HCT116 (cell line): ENCODE measurements around the gene LIG1. TPM values are rescaled to one million over a fixed set of nuclear protein-coding genes. Genes with fewer than 3 reads are reported as not detected.

Experiments used
- ATAC-seq: fragments of 200-7000 bp; cut with Tn5 transposase; 2 replicates; pipeline ENCODE4 v1.9.1; 2020; ENCODE audit warnings: mild to moderate bottlenecking, moderate library complexity
- BruUV-seq: library from RNA; stranded (reverse); fragments of 400-500 nt; replicated peaks from 2 replicates; lab custom pipeline; 2021; lab: Mats Ljungman, UMichigan
- CTCF ChIA-PET: fragments of 300-600 bp; sonication (Branson Sonifier 250); formaldehyde crosslinking; loops from one replicate; lab custom pipeline; 2021; ENCODE audit warnings: antibody characterized with exemption; lab: Charles Lee
- POLR2A ChIA-PET: fragments of 300-600, 350-600 bp; sonication (Branson Sonifier 250); formaldehyde crosslinking; loops from one replicate; lab custom pipeline; 2021; ENCODE audit warnings: antibody characterized with exemption; lab: Charles Lee
- RAD21 ChIA-PET, 2 experiments: fragments of 300-600 bp; sonication (Branson Sonifier 250); formaldehyde crosslinking; loops; one replicate each; lab custom pipeline; 2023; ENCODE audit warnings: low total read pairs in 2 of 2; ENCODE audit not compliant: uncharacterized antibody in 2 of 2, unreplicated experiment in 2 of 2, low non-redundant PET in 1 of 2; lab: Charles Lee
- DNase-seq: peaks from one replicate; pipeline ENCODE4 v3.0.0-alpha.2; 2010; ENCODE audit warnings: low read depth, low spot score
- H2AFZ ChIP-seq: fragments of 200-600 bp; shearing (Covaris generic), sonication (generic); 2 replicates; pipeline ENCODE4 v1.6.1; 2017; ENCODE audit warnings: low read depth, mixed run types, mixed read lengths, antibody characterized with exemption, low read length; ENCODE audit not compliant: poor library complexity, severe bottlenecking
- H3K27ac ChIP-seq: 2 replicates; pipeline ENCODE4 v1.5.1; 2012; ENCODE audit warnings: low read depth, low read length
- H3K27me3 ChIP-seq: fragments of 200-600 bp; sonication (generic); 2 replicates; pipeline ENCODE4 v1.6.1; 2016; ENCODE audit warnings: mixed run types, low read length, mixed read lengths; ENCODE audit not compliant: insufficient read depth
- H3K36me3 ChIP-seq, 2 experiments: fragments of 200-500 bp in 1 of 2; fragments of 200-600 bp in 1 of 2; sonication (Bioruptor generic) in 1 of 2; sonication (generic) in 1 of 2; 2 replicates each; pipeline versions ENCODE4 v1.5.1 to v1.6.1; 2014 to 2016; ENCODE audit warnings: low read length in 2 of 2, inconsistent platforms in 1 of 2, mixed read lengths in 1 of 2, mixed run types in 1 of 2; ENCODE audit not compliant: insufficient read depth in 2 of 2, control insufficient read depth in 1 of 2
- H3K4me1 ChIP-seq, 2 experiments: fragments of 200-600 bp in 1 of 2; sonication (generic) in 1 of 2; 2 replicates each; pipeline versions ENCODE4 v1.5.1 to v1.6.1; 2012 to 2017; ENCODE audit warnings: low read length in 2 of 2, inconsistent platforms in 1 of 2, mild to moderate bottlenecking in 1 of 2, mixed read lengths in 1 of 2, mixed run types in 1 of 2, moderate library complexity in 1 of 2; ENCODE audit not compliant: insufficient read depth in 2 of 2, control insufficient read depth in 1 of 2
- H3K4me2 ChIP-seq: fragments of 200-600 bp; sonication (generic); 2 replicates; pipeline ENCODE4 v1.6.1; 2017; ENCODE audit warnings: mixed run types, low read length, mixed read lengths
- H3K4me3 ChIP-seq, 2 experiments: fragments of 200-600 bp in 1 of 2; sonication (generic) in 1 of 2; replicated peaks in 1 of 2; 2 replicates each; pipeline ENCODE4 v1.5.1; 2011 to 2016; ENCODE audit warnings: low read length in 2 of 2, control low read depth in 1 of 2, low read depth in 1 of 2, mild to moderate bottlenecking in 1 of 2, mixed read lengths in 1 of 2, mixed run types in 1 of 2
- H3K79me2 ChIP-seq: fragments of 200-600 bp; sonication (generic); 2 replicates; pipeline ENCODE4 v1.6.1; 2017; ENCODE audit warnings: mild to moderate bottlenecking, mixed run types, low read length, moderate library complexity, mixed read lengths; ENCODE audit not compliant: insufficient read depth
- H3K9ac ChIP-seq: fragments of 200-600 bp; sonication (generic); 2 replicates; pipeline ENCODE4 v1.6.1; 2016; ENCODE audit warnings: low read length, mixed read lengths
- H3K9me2 ChIP-seq: fragments of 200-600 bp; sonication (generic), shearing (Covaris generic); 2 replicates; pipeline ENCODE4 v1.6.1; 2017; ENCODE audit warnings: mixed run types, mild to moderate bottlenecking, moderate library complexity; ENCODE audit not compliant: insufficient read depth
- H3K9me3 ChIP-seq, 2 experiments: fragments of 200-500 bp in 1 of 2; fragments of 200-600 bp in 1 of 2; sonication (Bioruptor generic) in 1 of 2; sonication (generic) in 1 of 2; 2 replicates each; pipeline ENCODE4 v1.6.1; 2014 to 2017; ENCODE audit warnings: low read length in 2 of 2, mixed read lengths in 2 of 2, inconsistent platforms in 1 of 2, low read depth in 1 of 2, mild to moderate bottlenecking in 1 of 2, mixed run types in 1 of 2, moderate library complexity in 1 of 2; ENCODE audit not compliant: control insufficient read depth in 1 of 2, insufficient read depth in 1 of 2
- H4K20me1 ChIP-seq: fragments of 200-600 bp; sonication (generic), shearing (Covaris generic); 2 replicates; pipeline ENCODE4 v1.6.1; 2017; ENCODE audit warnings: mixed run types, mild to moderate bottlenecking, moderate library complexity; ENCODE audit not compliant: insufficient read depth
- CEBPB ChIP-seq: IDR thresholded peaks from 2 replicates; pipeline ENCODE4 v1.6.1; 2012; ENCODE audit warnings: low read depth
- EZH2phosphoT487 ChIP-seq: fragments of 200-600 bp; IDR thresholded peaks from 2 replicates; pipeline ENCODE4 v1.6.1; 2018; ENCODE audit warnings: antibody characterized with exemption, borderline replicate concordance
- FOSL1 ChIP-seq: IDR thresholded peaks from 2 replicates; pipeline ENCODE4 v1.6.1; 2012; ENCODE audit warnings: low read depth
- POLR2A ChIP-seq: IDR thresholded peaks from 2 replicates; pipeline ENCODE4 v1.7.0; 2011; ENCODE audit warnings: borderline replicate concordance; ENCODE audit not compliant: insufficient read depth, insufficient read length; ENCODE audit errors: extremely low read depth
- POLR2AphosphoS5 ChIP-seq: IDR thresholded peaks from 2 replicates; pipeline ENCODE4 v1.6.1; 2011; ENCODE audit warnings: mild to moderate bottlenecking, low read depth, low read length, moderate library complexity
- SP1 ChIP-seq: IDR thresholded peaks from 2 replicates; pipeline ENCODE4 v1.6.1; 2012; ENCODE audit warnings: low read depth
- SRF ChIP-seq: IDR thresholded peaks from 2 replicates; pipeline ENCODE4 v1.6.1; 2012; ENCODE audit warnings: low read depth
- ZFX ChIP-seq: fragments of 450-650 bp; IDR thresholded peaks from 2 replicates; pipeline ENCODE4 v1.6.1; 2017
- intact Hi-C: fragments of 100-400 bp; cut with micrococcal nuclease; formaldehyde crosslinking; loops from 2 replicates; pipeline ENCODE4 v1.10.0; 2022
- total RNA-seq: library from RNA; stranded (reverse); gene quantifications from one replicate; pipeline ENCODE4 v1.2.1, GENCODE V29; 2021; ENCODE audit not compliant: unreplicated experiment
- TF ChIP-seq, protein P1 (sequence below): IDR thresholded peaks from 2 replicates; pipeline ENCODE4 v1.6.1; 2012

Gene LIG1
- total RNA-seq, 1 experiment from 2014 or later, result 122 TPM

DNA sequence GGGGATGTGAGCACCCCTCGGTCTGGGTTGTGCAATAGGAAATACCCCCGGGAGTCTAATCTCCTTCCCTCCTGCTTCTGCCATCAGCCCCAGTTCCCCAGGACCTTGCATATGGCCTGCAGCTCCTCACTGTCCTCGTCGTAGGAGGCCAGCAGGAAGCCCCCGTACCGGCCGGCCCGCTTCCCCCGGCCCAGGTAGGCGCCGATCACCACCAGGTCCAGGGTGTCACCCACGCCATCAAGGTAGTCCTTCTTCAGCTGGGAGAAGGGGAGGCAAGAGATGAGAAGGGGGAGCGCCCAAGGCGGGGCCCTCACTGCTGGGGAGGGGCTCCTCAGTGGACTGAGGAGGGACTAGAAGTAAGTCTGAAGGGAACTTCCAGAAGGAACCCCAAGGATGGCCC lies 49.1 kb downstream of the LIG1 start:
- no peak overlapping the region for H3K27ac ChIP-seq
- ChIA-PET RAD21 (no interaction called here), POLR2A (no interaction called here), CTCF (no interaction called here)
- TF ChIP-seq CEBPB (no peak), EZH2phosphoT487 (no peak), SRF (no peak), POLR2AphosphoS5 (no peak), ZFX (no peak), FOSL1 (no peak), POLR2A (no peak), SP1 (no peak)
- TF ChIP-seq, protein P1, sequence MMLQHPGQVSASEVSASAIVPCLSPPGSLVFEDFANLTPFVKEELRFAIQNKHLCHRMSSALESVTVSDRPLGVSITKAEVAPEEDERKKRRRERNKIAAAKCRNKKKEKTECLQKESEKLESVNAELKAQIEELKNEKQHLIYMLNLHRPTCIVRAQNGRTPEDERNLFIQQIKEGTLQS, result no peak
- H3K4me3 ChIP-seq, result no peak overlapping the region
- peaks cover 0 to 10% of the 10 kb centered on the region in 2 experiments; a peak in 2 of 4 replicates for H3K4me1 ChIP-seq
- peaks cover 7 to 43% of the 10 kb centered on the region in 2 experiments for H3K36me3 ChIP-seq
- intact Hi-C loops, result no loop called here
- no peaks in the 10 kb centered on the region for H4K20me1 ChIP-seq
- no peaks in the 10 kb centered on the region for H3K9me2 ChIP-seq
- no peaks in the 10 kb centered on the region for H3K79me2 ChIP-seq
- H3K9ac ChIP-seq, result no peak overlapping the region
- no peaks in the 10 kb centered on the region for H3K9me3 ChIP-seq
- no peak for DNase-seq
- BruUV-seq, result no TSS peak
- no peak for ATAC-seq
- no peak overlapping the region for H3K4me2 ChIP-seq
- H3K27me3 ChIP-seq, result no peaks in the 10 kb centered on the region
- H2AFZ ChIP-seq, result no peak overlapping the region

DNA sequence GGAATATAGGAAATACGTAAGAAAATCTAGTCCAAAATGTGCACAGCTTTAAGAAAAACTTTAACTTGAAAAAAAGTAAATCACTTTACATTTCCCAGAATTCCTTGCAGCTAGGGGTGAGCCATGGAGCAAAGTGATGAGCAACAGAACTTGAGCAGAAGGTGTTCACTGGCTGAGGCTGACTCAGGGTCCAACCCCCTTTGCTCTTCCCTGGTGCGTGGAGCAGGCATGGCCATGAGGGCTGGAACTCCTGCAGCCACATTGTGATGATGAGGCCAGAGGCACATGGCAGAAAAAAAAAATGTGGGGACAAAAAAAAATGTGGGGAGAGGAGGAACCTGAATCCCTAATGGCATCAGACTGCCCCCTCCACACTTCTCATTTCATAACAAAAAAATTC lies 49.6 kb downstream of the LIG1 start:
- RAD21 ChIA-PET, result no interaction called here
- Histone ChIP-seq H3K4me2 (no peak overlapping the region), H3K9me3 (no peaks in the 10 kb centered on the region), H3K4me3 (no peak overlapping the region), H3K79me2 (no peaks in the 10 kb centered on the region), H3K4me1 (peaks cover 0 to 10% of the 10 kb centered on the region in 2 experiments; a peak in 2 of 4 replicates), H4K20me1 (no peaks in the 10 kb centered on the region), H3K27ac (no peak overlapping the region)
- DNase-seq, result no peak
- CTCF ChIA-PET, result no interaction called here
- ATAC-seq, result no peak
- intact Hi-C loops, result no loop called here
- TF ChIP-seq POLR2AphosphoS5, result no peak
- TF ChIP-seq, all 23 proteins: peak for 0
- Histone ChIP-seq H3K9me2 (no peaks in the 10 kb centered on the region), H3K36me3 (peaks cover 7 to 39% of the 10 kb centered on the region in 2 experiments), H3K9ac (no peak overlapping the region), H3K27me3 (no peaks in the 10 kb centered on the region), H2AFZ (no peak overlapping the region)
- POLR2A ChIA-PET, result interaction anchor here (1.0 kb wide), 1 partner anchor 10 kb away, joined by 3 read pairs; the partner anchor contains the start of gene PLA2G4C
- no TSS peak for BruUV-seq
